Inferior parietal cortex (tissue), 1 donor: Measurements from ENCODE around the gene SUGP2.
A peak's percentile ranks its signal among the peaks of the same experiment; 100 is the strongest.

ENCODE experiments used
- DNase-seq: peaks from one replicate; pipeline ENCODE4 v3.0.0-alpha.2; 2016; ENCODE audit errors: extremely low spot score

The SUGP2 gene

DNA sequence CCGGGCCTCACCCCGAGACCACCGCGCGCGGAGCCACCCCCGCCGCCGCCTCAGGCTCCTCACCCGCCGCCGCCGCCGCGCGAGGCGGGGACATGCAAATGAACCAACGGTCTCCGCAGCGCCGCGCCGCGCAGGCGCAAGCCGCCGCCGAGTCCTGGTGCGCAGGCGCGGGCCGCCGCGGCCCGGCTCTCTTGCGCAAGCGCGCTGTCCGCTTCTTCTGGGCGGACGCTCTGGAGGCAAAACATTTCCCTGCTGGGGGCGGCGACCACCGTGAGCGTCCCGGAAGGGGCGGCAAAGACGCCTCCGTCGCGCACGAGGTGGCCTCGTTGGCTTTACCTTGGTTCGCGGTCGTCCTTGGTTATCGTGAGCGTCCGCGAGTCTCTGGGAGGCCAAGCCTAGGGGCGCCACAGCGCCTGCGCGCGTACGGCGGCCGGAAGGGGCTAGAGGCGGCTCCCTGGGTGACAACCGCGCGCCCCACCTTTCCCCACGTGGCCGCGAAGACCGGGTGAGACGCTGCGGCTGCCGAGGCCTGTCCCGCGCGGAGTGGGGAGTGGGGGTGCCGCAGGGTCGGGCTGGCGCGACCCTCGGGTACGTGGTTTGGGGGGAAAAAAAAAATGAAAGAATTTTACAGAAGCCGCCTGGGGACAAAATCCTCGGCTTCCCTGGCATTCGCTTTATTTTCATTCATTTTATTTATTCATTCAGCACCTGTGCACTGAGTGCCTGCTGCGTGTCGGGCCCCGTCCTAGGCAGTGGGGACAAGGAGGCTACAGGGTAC lies at the start of gene SUGP2, which contains the start of gene ARMC6:
Gene SUGP2, minus strand, starts transcription at position 92 of the 778 bp plus-strand sequence. CDS start 2,446 bp downstream, outside the sequence.
Gene ARMC6, plus strand, starts transcription at position 178 of the 778 bp plus-strand sequence. CDS start 607 bp downstream, outside the sequence.
- DNase-seq = peak; percentile 87

DNA sequence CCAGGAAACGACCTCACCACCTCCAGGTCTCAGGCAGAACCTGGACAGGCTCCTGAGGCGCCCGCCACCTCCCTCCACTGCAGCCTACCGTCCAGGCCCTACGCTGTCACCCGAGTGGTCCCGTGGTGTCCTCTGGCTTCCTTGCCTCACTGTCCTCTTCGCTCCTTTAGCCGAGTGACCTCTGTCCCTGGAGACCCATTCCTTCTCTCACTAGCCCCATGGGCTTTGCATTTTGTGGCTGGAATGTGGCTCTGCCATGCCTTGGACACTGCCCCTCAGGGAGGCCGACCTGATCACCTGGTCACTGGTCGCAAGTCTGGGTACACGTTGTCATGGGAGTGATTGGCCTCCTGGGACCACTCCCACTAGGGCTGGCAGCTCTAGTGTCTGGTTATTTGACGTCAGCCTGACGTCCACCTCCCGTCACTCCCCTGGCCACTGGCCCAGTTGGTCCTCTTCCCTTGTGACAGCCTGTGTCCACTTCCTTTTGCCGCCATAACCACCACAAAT lies 48.4 kb upstream of the SUGP2 start:
- DNase-seq = no peak

DNA sequence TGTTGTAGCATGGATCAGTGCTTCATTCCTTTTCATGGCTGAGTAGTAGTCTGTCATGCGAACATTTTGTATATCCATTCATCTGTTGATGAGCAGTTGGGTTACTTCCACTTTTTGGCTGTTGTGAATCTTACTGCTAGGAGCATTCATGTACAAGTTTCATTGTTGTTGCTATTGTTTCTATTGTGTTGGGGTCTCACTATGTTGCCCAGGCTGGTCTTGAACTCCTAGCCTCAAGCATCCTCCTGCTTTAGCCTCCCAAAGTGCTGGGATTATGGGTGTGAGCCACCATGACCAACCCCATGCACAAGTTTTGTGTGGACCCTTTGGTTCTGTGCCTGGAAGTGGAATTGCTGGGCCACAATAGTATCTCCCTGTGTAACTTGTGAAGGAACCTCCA lies 46.3 kb upstream of the SUGP2 start:
- DNase-seq = no peak

DNA sequence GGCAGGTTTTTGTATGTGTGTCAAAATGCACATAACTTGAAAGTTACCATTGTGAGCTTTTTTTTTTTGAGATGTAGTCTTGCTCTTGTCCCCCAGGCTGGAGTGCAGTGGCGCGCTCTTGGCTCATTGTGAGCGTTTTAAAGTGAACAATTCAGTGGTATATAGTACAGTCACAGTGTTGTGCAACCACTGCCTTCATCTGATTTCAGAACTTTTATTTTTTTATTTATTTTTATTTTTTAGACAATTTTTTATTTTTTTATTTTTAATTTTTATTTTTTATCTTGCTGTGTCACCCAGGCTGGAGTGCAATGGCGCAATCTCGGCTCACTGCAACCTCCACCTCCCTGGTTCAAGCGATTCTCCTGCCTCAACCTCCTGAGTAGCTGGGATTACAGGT lies 45.5 kb upstream of the SUGP2 start:
- DNase-seq = no peak

DNA sequence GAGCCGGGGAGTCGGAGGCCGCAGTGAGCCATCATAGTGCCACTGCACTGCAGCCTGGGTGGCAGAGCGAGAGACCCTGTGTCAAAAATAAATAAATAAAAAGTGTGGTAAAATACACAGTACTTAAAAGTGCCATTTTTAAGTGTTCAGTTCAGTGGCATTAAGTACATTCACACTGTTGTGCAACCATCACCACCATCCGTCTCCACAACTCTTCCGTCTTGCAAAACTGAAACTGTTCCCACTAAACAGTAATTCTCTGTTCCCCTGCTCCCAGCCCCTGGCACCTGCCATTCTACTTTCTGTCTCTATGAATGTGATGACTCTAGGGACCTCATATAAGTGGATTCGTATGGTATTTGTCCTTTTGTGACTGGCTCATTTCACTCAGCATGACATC lies 43.8 kb upstream of the SUGP2 start:
- no peak for DNase-seq

DNA sequence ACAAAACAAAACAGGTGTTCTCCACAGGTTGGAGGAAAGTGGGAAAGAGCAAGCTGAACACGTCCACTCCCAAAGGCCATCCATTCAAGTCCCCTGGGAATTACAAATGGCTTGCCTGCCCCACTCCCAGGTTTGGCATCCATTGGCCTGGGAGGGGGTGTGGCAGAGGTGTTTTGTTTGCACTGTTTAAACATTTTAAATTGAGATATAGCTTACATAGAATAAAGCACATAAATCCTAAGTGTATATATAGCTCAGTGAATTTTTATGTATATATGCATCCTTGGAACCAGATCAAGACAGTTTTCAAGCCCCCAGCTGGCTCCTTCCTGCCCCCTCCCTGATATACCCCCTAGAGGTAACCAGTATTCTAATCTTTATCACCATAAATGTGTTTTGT lies 43.2 kb upstream of the SUGP2 start:
- no peak for DNase-seq

DNA sequence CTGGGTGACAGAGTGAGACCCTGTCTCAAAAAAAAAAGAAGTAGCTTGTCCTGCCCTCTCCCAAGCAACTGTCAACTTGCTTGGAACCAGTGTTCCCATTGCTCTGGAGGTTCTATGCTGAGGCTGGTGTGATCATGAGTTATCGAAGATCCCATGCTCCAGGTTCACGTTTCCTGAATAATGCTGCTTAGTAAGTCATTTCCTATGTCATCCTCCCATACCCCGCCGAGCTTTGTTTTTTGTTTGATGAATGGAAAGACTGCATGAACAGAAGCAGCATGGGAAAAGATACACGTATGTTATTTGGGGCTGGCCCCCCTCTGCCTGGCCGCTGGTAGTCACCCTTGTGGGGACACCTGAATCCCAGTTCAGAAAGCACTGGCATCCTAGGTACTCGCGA lies 41.8 kb upstream of the SUGP2 start:
- no peak for DNase-seq

DNA sequence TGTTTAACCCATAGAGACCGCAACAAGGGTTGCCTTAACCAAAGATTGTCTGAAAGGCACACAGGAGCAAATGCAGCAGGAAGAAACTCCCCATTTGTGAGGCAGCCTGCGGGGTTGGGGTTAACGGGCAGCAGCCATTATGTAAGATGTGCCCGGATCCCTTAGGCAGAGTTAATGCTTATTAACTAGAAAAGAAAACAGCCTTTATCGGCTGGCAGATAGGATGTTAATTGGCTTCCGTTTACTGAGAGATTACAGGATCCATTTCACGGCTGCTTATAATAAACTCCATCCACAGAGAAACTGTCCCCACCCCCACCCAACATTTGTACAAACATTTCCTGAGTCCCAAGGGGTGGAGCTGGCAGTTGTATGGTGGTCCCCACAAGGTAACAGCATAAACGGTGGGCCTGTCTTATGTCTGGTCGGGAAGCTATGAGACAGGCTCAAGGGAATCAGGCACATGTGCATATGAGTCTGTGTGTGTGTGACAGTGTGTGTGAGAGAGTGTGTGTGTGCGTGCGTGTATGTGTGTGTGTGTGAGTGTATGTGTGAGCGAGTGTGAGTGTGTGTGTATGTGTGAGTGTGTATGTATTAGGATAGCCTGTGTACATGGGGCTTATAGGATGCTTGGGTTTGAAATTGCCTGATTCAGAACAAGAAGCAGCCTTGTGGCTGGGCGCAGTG lies 41.0 kb upstream of the SUGP2 start:
- no peak for DNase-seq

DNA sequence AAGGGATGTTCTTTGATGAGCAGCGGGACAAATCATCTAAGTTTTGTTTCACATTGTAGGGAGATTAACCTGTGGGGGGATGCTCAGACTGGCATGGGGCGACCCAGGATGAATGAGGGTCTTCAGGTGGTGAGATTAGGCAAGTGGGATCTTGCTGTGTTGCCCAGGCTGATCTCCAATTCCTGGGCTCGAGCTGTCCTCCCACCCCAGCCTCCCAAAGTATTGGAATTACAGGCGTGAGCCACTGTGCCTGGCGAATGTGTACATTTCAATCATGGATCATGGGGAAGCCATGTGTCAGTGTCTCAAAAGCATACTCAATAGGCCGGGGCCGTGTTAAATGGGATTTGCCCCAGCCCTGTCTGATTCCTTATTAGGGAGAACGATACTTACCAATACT lies 38.6 kb upstream of the SUGP2 start:
- no peak for DNase-seq

DNA sequence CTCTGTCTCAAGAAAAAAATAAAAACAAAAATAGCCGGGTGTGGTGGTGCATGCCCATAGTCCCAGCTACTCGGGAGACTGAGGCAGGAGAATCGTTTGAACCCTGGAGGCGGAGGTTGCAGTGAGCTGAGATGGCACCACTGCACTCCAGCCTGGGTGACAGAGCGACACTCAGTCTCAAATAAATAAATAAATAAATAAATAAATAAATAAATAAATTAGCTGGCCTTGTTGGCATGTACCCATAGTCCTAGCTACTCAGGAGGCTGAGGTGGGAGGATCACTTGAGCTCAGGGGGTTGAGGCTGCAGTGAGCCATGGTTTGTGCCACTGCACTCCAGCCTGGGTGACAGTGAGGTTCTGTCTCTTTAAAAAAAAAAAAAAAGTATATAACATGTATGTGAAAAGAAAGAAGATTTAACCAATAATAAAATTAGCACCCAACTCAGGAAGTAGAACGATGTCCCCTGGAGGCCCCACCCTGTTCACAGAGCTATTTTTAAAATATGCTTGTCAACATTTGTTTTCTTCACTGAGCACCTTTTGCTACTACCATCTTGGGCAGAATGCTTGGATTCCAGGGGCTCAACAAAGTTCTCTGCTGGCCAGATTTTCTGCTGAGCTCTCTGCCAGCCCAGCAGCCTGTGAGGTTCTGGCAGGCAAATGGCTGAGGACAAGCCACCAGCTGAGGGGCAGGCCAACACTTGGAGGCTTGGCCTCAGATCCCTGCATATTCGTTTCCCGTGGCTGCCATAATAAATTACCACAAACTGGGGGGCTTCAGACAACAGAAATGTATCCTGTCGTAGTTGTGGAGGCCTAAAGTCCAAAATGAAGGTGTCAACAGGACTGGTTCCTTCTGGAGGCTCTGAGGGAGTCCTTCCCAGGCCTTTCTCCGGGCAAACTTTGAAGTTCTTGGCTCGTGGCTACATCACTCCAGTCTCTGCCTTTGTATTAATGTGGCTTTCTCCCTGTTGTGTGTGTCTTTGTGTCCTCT lies 35.6 kb upstream of the SUGP2 start:
- no peak for DNase-seq

DNA sequence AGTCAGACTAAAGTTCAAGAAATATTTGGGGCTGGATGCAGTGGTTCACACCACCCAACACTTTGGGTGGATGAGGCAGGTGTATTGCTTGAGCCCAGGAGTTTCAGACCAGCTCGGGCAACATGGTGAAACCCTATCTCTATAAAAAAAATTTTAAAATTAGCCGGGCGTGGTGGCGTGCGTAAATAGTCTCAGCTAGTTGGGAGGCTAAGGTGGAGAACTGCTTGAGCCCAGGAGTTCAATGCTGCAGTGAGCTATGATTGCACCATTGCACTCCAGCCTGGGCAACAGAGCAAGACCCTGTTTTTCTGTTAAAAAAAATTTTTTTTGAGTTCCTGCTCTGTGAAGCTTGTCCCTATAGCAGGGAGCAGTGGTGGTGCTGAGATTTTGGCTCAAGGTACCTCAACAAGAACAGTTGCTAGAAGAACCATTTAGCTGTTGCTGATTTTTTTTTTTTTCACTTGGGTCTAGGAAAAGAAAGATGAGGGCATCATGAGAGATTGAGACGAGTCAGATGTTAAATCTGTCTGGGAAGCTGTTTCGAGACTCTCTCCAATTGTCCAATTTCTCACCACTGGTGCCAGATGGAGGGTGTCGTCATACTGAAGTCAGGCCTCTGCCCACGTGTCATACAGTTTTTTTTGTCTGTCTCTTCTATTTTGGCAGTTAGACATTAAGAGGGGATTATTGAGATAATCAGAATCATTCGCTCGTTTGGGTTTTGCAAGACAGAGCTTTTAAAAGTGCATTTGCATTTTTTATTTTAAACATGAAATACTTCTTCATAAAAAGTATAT lies 34.2 kb upstream of the SUGP2 start:
- no peak for DNase-seq

DNA sequence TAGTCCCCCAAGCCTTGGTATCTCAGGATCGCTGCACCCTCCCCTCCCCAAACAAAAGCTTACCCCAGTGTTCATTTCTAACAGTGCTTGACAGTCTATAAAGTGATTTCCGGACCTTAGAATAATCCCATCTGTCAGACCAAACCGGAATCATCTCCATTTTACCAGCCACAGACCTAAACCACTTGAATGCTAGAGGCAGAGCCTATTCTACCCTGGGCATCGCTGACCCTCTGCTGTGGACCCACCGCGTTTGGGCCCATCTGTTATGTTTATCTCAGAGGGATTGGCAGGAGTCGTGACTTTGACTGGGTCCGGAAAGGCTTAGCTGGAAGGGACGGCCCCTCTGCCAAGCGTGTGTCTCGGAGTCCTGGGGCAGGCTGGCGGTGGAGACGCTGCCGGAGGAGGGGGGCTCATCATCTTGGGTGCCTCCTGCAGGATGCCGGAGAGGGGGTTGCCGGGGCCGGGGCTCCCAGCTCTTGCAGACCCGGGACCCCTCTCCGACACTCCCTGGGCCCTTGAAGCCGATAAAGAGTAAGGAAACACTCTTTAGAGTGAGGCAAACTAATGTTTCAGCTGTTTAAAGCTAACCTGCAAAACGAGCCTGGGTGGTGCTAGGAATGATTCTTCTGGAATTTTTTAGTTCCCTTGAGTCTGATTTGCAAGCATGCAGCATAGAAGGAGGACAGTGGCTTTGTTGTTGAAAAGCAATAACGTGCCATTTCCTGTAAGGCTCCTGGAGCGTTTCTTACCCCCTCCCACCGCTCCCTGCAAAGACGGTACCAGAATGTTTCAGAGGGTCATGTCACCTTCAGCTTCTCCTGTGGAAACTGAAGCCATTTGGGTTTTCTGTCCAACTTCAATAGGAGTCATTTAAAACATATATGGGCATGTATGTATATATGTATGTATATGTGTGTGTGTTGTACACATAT lies 31.8 kb upstream of the SUGP2 start:
- no peak for DNase-seq

DNA sequence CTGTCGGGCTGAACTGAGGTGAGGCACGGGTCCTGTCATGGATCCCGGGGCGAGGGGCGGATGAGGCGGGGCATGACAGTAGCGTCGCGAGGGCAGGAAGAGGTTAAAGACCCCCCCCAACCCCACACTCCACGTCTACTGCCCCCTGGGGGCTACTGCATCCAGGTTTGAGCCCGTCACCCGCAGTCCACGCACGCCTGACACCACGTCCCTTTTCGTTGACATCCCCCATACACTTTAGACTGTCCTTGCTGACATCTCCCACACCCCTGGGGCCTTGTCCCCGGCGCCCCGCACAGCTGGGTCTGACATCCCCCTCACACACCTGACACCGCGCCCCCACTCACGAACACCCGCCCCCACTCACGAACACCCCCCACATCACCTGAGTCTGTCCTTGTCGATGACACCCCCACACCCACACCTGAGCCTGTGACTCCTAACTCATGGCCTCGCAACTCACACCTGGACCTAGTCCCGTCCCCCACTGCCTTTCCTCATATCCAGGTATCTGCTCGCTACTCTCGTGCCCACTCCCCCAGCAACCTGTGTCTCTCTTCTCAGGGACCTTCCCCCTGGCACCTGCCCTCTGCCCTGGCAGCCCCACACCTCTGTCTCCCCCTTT lies 30.9 kb upstream of the SUGP2 start:
- DNase-seq = no peak

DNA sequence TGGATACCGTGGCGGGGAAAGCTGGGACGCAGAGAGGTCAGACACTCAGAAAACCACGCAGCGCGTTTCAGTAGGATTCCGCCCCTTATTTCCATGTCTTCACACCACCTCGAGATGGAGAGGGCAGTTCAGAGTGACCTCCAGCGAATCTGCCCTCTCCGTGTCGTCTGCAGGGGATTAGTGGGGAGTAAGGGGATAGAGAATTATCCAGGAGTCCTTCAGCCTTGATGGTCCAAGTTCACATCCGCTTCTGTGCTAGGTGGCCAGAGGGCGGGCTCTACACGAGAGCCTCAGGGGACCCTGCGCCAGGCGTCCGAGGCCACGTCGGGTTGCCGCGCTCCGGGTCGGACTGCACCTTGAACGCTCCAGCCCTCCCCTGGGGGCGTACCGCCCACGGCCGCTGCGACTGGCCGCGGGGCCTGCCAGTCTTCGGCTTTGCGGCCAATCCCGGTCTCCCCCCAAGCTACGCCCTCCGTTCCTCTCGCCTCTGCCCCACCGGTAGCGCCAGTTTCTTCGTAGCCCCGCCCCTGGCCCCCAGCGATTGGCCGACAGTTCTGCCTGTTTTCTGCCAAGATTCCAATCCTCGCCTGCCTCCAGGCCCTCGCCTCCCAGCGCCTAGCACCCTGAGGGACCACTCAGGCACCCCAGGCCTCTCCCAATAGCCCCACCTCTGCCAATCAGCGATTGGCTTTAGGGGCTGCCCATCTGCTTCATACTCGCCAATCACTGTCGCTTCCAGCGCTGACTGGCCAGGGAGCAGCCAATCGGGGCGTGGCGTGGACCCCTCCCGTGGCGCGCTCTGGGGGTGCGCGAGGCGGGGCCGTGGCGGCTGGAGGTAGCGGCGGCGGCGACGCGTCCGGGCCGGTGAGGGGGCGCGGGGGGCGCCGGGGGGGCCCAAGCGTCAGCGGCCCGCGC lies 30.1 kb upstream of the SUGP2 start, which contains the start of gene SLC25A42:
Gene SLC25A42, plus strand, starts transcription at position 812 of the 915 bp plus-strand sequence. CDS start 32,131 bp downstream, outside the sequence.
- DNase-seq = peak; percentile 99

DNA sequence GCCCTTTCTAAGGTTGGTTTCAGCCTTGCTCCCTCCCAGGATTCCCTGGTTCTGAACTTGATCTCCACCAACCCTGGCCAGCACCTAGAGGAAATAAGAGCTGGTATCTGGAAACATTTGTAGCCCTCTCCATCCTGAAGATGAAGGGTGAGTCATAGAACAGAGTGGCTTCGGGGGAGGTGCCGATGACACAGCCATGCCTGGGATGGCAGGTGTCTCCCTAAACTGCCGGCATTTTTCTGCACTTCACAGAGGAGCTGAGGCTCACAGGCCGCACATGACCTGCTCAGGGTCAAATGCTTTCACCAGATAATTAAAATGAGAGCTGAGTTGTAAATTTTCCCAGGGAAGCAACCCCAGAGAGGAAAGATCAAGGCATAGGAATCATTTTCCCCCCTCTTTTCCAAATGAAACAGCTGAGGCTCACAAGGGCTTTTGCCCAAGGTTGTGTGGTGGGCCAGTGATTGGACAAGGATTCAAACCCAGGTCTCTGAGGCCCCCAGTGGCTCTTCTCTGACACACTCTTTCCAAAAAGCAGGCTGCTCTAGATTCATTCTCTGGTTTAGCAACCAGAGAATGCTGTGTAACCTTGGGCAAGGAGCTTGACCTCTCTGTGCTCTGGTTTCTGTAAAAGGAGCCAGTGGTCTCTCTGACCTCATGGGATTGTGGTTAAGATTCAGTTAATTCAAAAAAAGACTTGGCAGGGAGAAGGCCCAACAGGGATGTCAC lies 29.3 kb upstream of the SUGP2 start:
- no peak for DNase-seq

DNA sequence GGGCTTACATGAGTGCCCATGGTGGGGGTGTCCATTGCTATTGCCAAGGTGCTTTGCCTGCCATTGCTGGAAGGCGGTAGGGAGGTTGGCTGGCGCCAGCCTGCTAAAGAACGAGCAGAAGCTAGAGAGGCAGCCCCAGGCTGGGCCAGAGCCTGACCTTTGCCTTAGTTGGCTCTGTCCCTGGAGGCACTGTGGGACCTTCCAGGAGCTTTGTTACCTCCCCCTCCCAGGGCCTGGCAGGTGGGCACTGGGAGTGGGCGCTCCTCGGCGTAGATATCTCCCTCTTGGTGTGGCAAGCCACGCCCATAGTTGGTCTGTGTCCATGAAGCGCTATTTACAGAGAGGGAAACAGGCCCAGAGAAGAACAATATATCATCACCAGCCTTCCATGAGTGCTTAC lies 28.2 kb upstream of the SUGP2 start:
- DNase-seq = no peak

DNA sequence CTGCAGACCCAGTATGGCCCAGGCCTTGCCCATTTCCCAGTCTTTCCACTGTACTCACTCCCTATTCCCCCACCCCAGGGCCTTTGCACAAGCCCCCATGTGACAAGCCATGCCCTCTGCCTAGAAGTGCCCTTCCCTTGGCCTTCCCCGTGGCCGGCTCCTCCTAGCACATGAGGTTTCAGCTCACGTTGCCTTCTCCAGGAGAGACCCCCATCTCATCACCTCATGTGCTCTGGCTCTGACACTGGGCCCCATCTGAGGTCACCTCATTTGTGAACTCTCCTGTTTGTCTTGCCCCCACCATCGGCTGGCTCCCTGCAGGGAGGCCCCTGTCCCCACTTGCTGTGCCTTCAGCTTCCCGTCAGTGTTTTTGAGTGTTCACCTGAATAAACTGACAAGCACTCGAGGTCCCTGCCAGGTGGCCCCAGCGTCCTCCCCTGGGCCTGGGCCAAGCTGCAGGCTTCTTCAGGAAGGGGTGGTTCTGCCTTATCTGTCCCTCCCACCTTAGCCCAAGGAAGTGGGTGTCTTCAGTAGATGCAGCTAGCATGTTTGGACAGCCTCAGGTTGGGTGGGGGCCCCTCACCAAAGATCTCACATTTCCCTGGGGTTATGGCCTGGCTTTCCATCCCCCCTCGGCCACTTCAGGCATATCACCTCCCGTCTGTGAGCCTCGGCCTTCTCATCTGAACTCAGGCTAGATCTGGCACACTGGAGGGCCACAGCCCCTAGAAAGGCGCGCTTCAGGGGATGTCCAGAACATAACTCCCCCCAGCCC lies 26.7 kb upstream of the SUGP2 start:
- no peak for DNase-seq
